ENCODE measurements around the gene TLE1.
A peak's percentile ranks its signal among the peaks of the same experiment; 100 is the strongest.

The TLE1 gene

GRCh38 chr9:81558091-81558830 lies 131.1 kb downstream of the TLE1 start:
- TF ChIP-seq CTCF (IDR thresholded peaks at IDR 0.05; ENCODE audit: low read length, missing control alignments) = no peak
- no peak overlapping the region for H3K4me3 ChIP-seq (replicated peaks; ENCODE audit: low read depth, low read length)
- peak; percentile 84 for DNase-seq (ENCODE audit: low read depth)

GRCh38 chr9:81557452-81558090 lies 131.8 kb downstream of the TLE1 start:
- DNase-seq (ENCODE audit: low read depth) = peak; percentile 40
- H3K4me3 ChIP-seq (replicated peaks; ENCODE audit: low read depth, low read length) = no peak overlapping the region
- no peak for TF ChIP-seq CTCF (IDR thresholded peaks at IDR 0.05; ENCODE audit: low read length, missing control alignments)

- no peak for TF ChIP-seq CTCF (IDR thresholded peaks at IDR 0.05; ENCODE audit: low read length, missing control alignments)
- H3K4me3 ChIP-seq (replicated peaks; ENCODE audit: low read depth, low read length) = no peak overlapping the region
- no peak for DNase-seq (ENCODE audit: low read depth)
Observed at GRCh38 chr9:81556923-81557322, 132.4 kb downstream of the TLE1 start.

- no peak for DNase-seq (ENCODE audit: low read depth)
- TF ChIP-seq CTCF (IDR thresholded peaks at IDR 0.05; ENCODE audit: low read length, missing control alignments) = no peak
- no peak overlapping the region for H3K4me3 ChIP-seq (replicated peaks; ENCODE audit: low read depth, low read length)
Observed at GRCh38 chr9:81552581-81552991, 136.8 kb downstream of the TLE1 start.

GRCh38 chr9:81550207-81550583 lies 139.2 kb downstream of the TLE1 start:
- no peak overlapping the region for H3K4me3 ChIP-seq (replicated peaks; ENCODE audit: low read depth, low read length)
- no peak for DNase-seq (ENCODE audit: low read depth)
- no peak for TF ChIP-seq CTCF (IDR thresholded peaks at IDR 0.05; ENCODE audit: low read length, missing control alignments)

GRCh38 chr9:81549500-81550206 lies 139.7 kb downstream of the TLE1 start:
- no peak for DNase-seq (ENCODE audit: low read depth)
- no peak for TF ChIP-seq CTCF (IDR thresholded peaks at IDR 0.05; ENCODE audit: low read length, missing control alignments)
- no peak overlapping the region for H3K4me3 ChIP-seq (replicated peaks; ENCODE audit: low read depth, low read length)
